IMR-90 (cell line): ENCODE results near the gene EID2B. TPM values are rescaled to one million over a fixed set of nuclear protein-coding genes. Genes with fewer than 3 reads are reported as not detected.

Experiments
- ATAC-seq: fragments of 200-7000 bp; cut with Tn5 transposase; 2 replicates; pipeline ENCODE4 v1.9.1; 2020; ENCODE audit warnings: low read depth, mild to moderate bottlenecking, moderate library complexity
- BruUV-seq: library from RNA; stranded (reverse); fragments of 400-500 nt; replicated peaks from 2 replicates; lab custom pipeline; 2021; lab: Mats Ljungman, UMichigan
- CTCF ChIA-PET: fragments of 300-600 bp; formaldehyde crosslinking; extraction: SDS; loops from one replicate; lab custom pipeline; 2021; ENCODE audit warnings: antibody characterized with exemption; lab: Yijun Ruan, JAX
- POLR2A ChIA-PET: fragments of 300-600 bp; sonication (Branson Sonifier 250); formaldehyde crosslinking; loops from one replicate; lab custom pipeline; 2022; ENCODE audit warnings: antibody characterized with exemption; ENCODE audit not compliant: unreplicated experiment; lab: Charles Lee
- DNase-seq: peaks from one replicate; pipeline ENCODE4 v3.0.0; 2013
- H2AFZ ChIP-seq: replicated peaks from 2 replicates; pipeline ENCODE3; 2013; ENCODE audit warnings: low read length, mild to moderate bottlenecking; ENCODE audit not compliant: poor library complexity
- H2AK5ac ChIP-seq: 2 replicates; pipeline ENCODE4 v1.6.1; 2013; ENCODE audit warnings: low read depth, low read length, inconsistent platforms
- H2AK9ac ChIP-seq: replicated peaks from 2 replicates; pipeline ENCODE3; 2013; ENCODE audit warnings: mild to moderate bottlenecking, low read depth, low read length, moderate library complexity; ENCODE audit not compliant: poor library complexity
- H2BK120ac ChIP-seq: 2 replicates; pipeline ENCODE4 v1.6.1; 2013; ENCODE audit warnings: low read depth, low read length, inconsistent platforms
- H2BK15ac ChIP-seq: 3 replicates; pipeline ENCODE4 v1.6.1; 2013; ENCODE audit warnings: low read depth, low read length, inconsistent platforms
- H2BK20ac ChIP-seq: 2 replicates; pipeline ENCODE4 v1.6.1; 2013; ENCODE audit warnings: low read depth, mild to moderate bottlenecking, inconsistent platforms, low read length, moderate library complexity
- H2BK5ac ChIP-seq: 2 replicates; pipeline ENCODE4 v1.6.1; 2013; ENCODE audit warnings: mild to moderate bottlenecking, low read depth, low read length, inconsistent platforms; ENCODE audit not compliant: poor library complexity, severe bottlenecking
- H3K14ac ChIP-seq: replicated peaks from 2 replicates; pipeline ENCODE4 v1.6.1; 2013; ENCODE audit warnings: low read depth, low read length, inconsistent platforms
- H3K18ac ChIP-seq: 2 replicates; pipeline ENCODE4 v1.6.1; 2013; ENCODE audit warnings: low read depth, low read length, control low read depth
- H3K23ac ChIP-seq: 2 replicates; pipeline ENCODE4 v1.6.1; 2013; ENCODE audit warnings: low read depth, low read length, inconsistent platforms
- H3K27ac ChIP-seq: 2 replicates; pipeline ENCODE4 v1.5.1; 2013; ENCODE audit warnings: mild to moderate bottlenecking, control low read depth, low read length; ENCODE audit not compliant: insufficient read depth
- H3K27me3 ChIP-seq: 2 replicates; pipeline ENCODE4 v1.6.1; 2013; ENCODE audit warnings: low read length; ENCODE audit not compliant: control insufficient read depth, insufficient read depth
- H3K36me3 ChIP-seq: 2 replicates; pipeline ENCODE4 v1.6.1; 2013; ENCODE audit warnings: low read length, mixed read lengths; ENCODE audit not compliant: control insufficient read depth, insufficient read depth
- H3K4ac ChIP-seq: 2 replicates; pipeline ENCODE4 v1.6.1; 2013; ENCODE audit warnings: low read depth, low read length, inconsistent platforms
- H3K4me1 ChIP-seq: 2 replicates; pipeline ENCODE4 v1.6.1; 2013; ENCODE audit warnings: low read length, mixed read lengths; ENCODE audit not compliant: control insufficient read depth, insufficient read depth
- H3K4me2 ChIP-seq: 2 replicates; pipeline ENCODE4 v1.6.1; 2013; ENCODE audit warnings: low read depth, mild to moderate bottlenecking, control low read depth, low read length, moderate library complexity
- H3K4me3 ChIP-seq: 2 replicates; pipeline ENCODE4 v1.5.1; 2013; ENCODE audit warnings: low read depth, mild to moderate bottlenecking, control low read depth, low read length, moderate library complexity; ENCODE audit not compliant: insufficient read depth
- H3K56ac ChIP-seq: 2 replicates; pipeline ENCODE4 v1.6.1; 2013; ENCODE audit warnings: low read length, inconsistent platforms; ENCODE audit not compliant: insufficient read depth; ENCODE audit errors: extremely low read depth
- H3K79me1 ChIP-seq, 2 experiments: 2 replicates each; pipeline ENCODE4 v1.6.1; 2013; ENCODE audit warnings: low read length in 2 of 2, inconsistent platforms in 1 of 2, low read depth in 1 of 2
- H3K9ac ChIP-seq: 2 replicates; pipeline ENCODE4 v1.6.1; 2013; ENCODE audit warnings: low read depth, low read length, control low read depth
- H3K9me1 ChIP-seq: 2 replicates; pipeline ENCODE4 v1.6.1; 2013; ENCODE audit warnings: low read length, inconsistent platforms; ENCODE audit not compliant: insufficient read depth
- H3K9me3 ChIP-seq: 2 replicates; pipeline ENCODE4 v1.6.1; 2013; ENCODE audit warnings: low read length; ENCODE audit not compliant: control insufficient read depth, insufficient read depth
- H4K20me1 ChIP-seq: 2 replicates; pipeline ENCODE4 v1.6.1; 2013; ENCODE audit warnings: low read length, inconsistent platforms; ENCODE audit not compliant: insufficient read depth
- H4K5ac ChIP-seq: 2 replicates; pipeline ENCODE4 v1.6.1; 2013; ENCODE audit warnings: mild to moderate bottlenecking, low read depth, low read length, control low read depth
- H4K8ac ChIP-seq, 2 experiments: 2 replicates each; pipeline ENCODE4 v1.6.1; 2013; ENCODE audit warnings: low read depth in 2 of 2, low read length in 2 of 2, control low read depth in 1 of 2, inconsistent platforms in 1 of 2
- H4K91ac ChIP-seq: 2 replicates; pipeline ENCODE4 v1.6.1; 2013; ENCODE audit warnings: low read depth, low read length, inconsistent platforms; ENCODE audit not compliant: insufficient read depth
- BHLHE40 ChIP-seq: fragments of 150-350 bp; IDR thresholded peaks from 2 replicates; pipeline ENCODE4 v1.6.1; 2016; ENCODE audit warnings: mild to moderate bottlenecking, low read depth, low read length
- CEBPB ChIP-seq: IDR thresholded peaks from 2 replicates; pipeline ENCODE4 v1.6.1; 2012; ENCODE audit warnings: low read depth, low read length, improper control_type of control experiment
- CHD1 ChIP-seq: IDR thresholded peaks from 2 replicates; pipeline ENCODE4 v1.6.1; 2012; ENCODE audit warnings: low read depth, low read length, improper control_type of control experiment
- CTCF ChIP-seq: conservative IDR thresholded peaks from 2 replicates; pipeline ENCODE4 v1.5.1; 2012; ENCODE audit warnings: mild to moderate bottlenecking, low read depth, low read length, improper control_type of control experiment
- ELK1 ChIP-seq: fragments of 150-350 bp; IDR thresholded peaks from 2 replicates; pipeline ENCODE4 v1.6.1; 2016; ENCODE audit warnings: low read depth, mild to moderate bottlenecking, low read length, moderate library complexity, borderline replicate concordance
- MAFK ChIP-seq: IDR thresholded peaks from 2 replicates; pipeline ENCODE4 v1.6.1; 2012; ENCODE audit warnings: low read depth, low read length, improper control_type of control experiment
- MXI1 ChIP-seq: IDR thresholded peaks from 2 replicates; pipeline ENCODE4 v1.6.1; 2012; ENCODE audit warnings: low read depth, mild to moderate bottlenecking, low read length, moderate library complexity, borderline replicate concordance
- POLR2A ChIP-seq: IDR thresholded peaks from 2 replicates; pipeline ENCODE4 v1.6.1; 2012; ENCODE audit warnings: mild to moderate bottlenecking, low read depth, low read length
- RCOR1 ChIP-seq: IDR thresholded peaks from 2 replicates; pipeline ENCODE4 v1.6.1; 2012; ENCODE audit warnings: mild to moderate bottlenecking, low read length, improper control_type of control experiment; ENCODE audit not compliant: insufficient replicate concordance
- WGBS, 2 experiments: methylation state at CpG; one replicate each; pipeline versions ENCODE4 v1.1.5 to v1.1.7; 2013; ENCODE audit warnings: missing lambda C conversion rate in 2 of 2; ENCODE audit not compliant: insufficient read length in 1 of 2; ENCODE audit errors: extremely low coverage in 2 of 2; 5-methylcytosine and 5-hydroxymethylcytosine counted together
- dilution Hi-C: fragments of 300-500 bp; cut with HindIII; formaldehyde crosslinking; loops from one replicate; pipeline ENCODE4 v1.14.3; 2018; ENCODE audit warnings: low sequenced_read_pairs; ENCODE audit not compliant: unreplicated experiment
- in situ Hi-C: fragments of 300-500 bp; cut with MboI; formaldehyde crosslinking; loops from 3 replicates; pipeline ENCODE4 v1.14.3; 2019; ENCODE audit warnings: low sequenced_read_pairs, inconsistent platforms, mixed read lengths
- intact Hi-C: fragments of 100-400 bp; cut with micrococcal nuclease; formaldehyde crosslinking; loops from 2 replicates; pipeline ENCODE4 v1.10.0; 2022
- polyA plus RNA-seq, 3 experiments: library from polyadenylated mRNA; depleted of rRNA; stranded (reverse); fragments of >200 nt; gene quantifications; 2 replicates each; pipeline ENCODE4 v1.2.3, GENCODE V29; 2012; ENCODE audit warnings: low replicate concordance in 1 of 3
- total RNA-seq: library from RNA; depleted of rRNA; stranded (reverse); fragments of >200 nt; gene quantifications from 2 replicates; pipeline ENCODE4 v1.2.3, GENCODE V29; 2012

Gene EID2B
- total and polyA plus RNA-seq, 2 of the 4 experiments (the other 2 are of a cell fraction), result 2.5 to 2.7 TPM

- H4K20me1 ChIP-seq, result no peaks in the 10 kb centered on the region
- no peak overlapping the region for H3K14ac ChIP-seq
- no peak for ATAC-seq
- no peaks in the 10 kb centered on the region for H3K27me3 ChIP-seq
- no peak overlapping the region for H3K4ac ChIP-seq
- H4K5ac ChIP-seq, result no peak overlapping the region
- no peak overlapping the region for H3K4me2 ChIP-seq
- H2BK15ac ChIP-seq, result no peak overlapping the region
- H3K36me3 ChIP-seq, result peaks cover 41% of the 10 kb centered on the region
- no TSS peak for BruUV-seq
- TF ChIP-seq RCOR1 (no peak), ELK1 (no peak), CEBPB (no peak), POLR2A (no peak), CHD1 (no peak), CTCF (no peak), MAFK (no peak), MXI1 (no peak), BHLHE40 (no peak)
- intact Hi-C loops (no loop called here), in situ Hi-C loops (no loop called here), dilution Hi-C loops (no loop called here)
- no peak overlapping the region for H4K8ac ChIP-seq
- H2AK5ac ChIP-seq, result no peak overlapping the region
- no peak overlapping the region for H2AK9ac ChIP-seq
- no peak overlapping the region for H2BK120ac ChIP-seq
- H3K56ac ChIP-seq, result no peak overlapping the region
- no peak overlapping the region for H4K91ac ChIP-seq
- ChIA-PET POLR2A (no interaction called here), CTCF (interaction anchor here (1.4 kb wide), 1 partner anchor 13 kb away, joined by 4 read pairs; no protein-coding TSS in a partner anchor)
- H3K9me1 ChIP-seq, result peaks cover 3% of the 10 kb centered on the region; the same call in 1 of the 2 replicates
- no peak overlapping the region for H3K9ac ChIP-seq
- no peak overlapping the region for H3K27ac ChIP-seq
- no peak for DNase-seq
- H2BK20ac ChIP-seq, result no peak overlapping the region
- no peaks in the 10 kb centered on the region for H3K9me3 ChIP-seq
- no peak overlapping the region for H3K18ac ChIP-seq
- H3K4me1 ChIP-seq, result no peaks in the 10 kb centered on the region
- peaks cover 5 to 12% of the 10 kb centered on the region in 2 experiments; a peak in 2 of 4 replicates for H3K79me1 ChIP-seq
- no peak overlapping the region for H2BK5ac ChIP-seq
- WGBS, 2 experiments, result 100% methylated on average over 3 of the region's 10 CpGs; no CpG with 5 or more reads in 1 of the 2 experiments
- no peak overlapping the region for H2AFZ ChIP-seq
- H3K4me3 ChIP-seq, result no peak overlapping the region
- no peak overlapping the region for H3K23ac ChIP-seq
Measured at GRCh38 chr19:39489756-39490155, 42.9 kb downstream of the EID2B start.
